A549 (cell line): ENCODE measurements around the gene AGTRAP. TPM values are rescaled to one million over a fixed set of nuclear protein-coding genes. Genes with fewer than 3 reads are reported as not detected.

Source experiments
- ATAC-seq, 2 experiments: fragments of 200-7000 bp in 1 of 2; fragments of >200 bp in 1 of 2; cut with Nextera tagmentation in 1 of 2; cut with Tn5 transposase in 1 of 2; 3 replicates each; pipeline versions ENCODE4 v1.8.0 to v1.9.1; 2018 to 2020; ENCODE audit warnings: mild to moderate bottlenecking in 1 of 2, moderate library complexity in 1 of 2
- CTCF ChIA-PET: fragments of 300-600 bp; sonication (Branson Sonifier 250); formaldehyde crosslinking; extraction: SDS; loops from one replicate; lab custom pipeline; 2021; ENCODE audit warnings: antibody characterized with exemption, inconsistent platforms; lab: Yijun Ruan, JAX
- POLR2A ChIA-PET: fragments of 350-600 bp; formaldehyde crosslinking; extraction: SDS; loops from one replicate; lab custom pipeline; 2021; ENCODE audit warnings: antibody characterized with exemption, inconsistent platforms; lab: Yijun Ruan, JAX
- DNase-seq, 2 experiments: peaks; one replicate each; pipeline versions ENCODE4 v3.0.0 to v3.0.0-alpha.2; 2011 to 2016; ENCODE audit warnings: low read depth in 1 of 2, low spot score in 1 of 2
- FAIRE-seq: peaks from 2 replicates; lab custom pipeline; 2011; peaks lifted over from hg19 to GRCh38; lab: Jason Lieb, UNC
- H3K27ac ChIP-seq, 2 experiments: fragments of >200 bp; sonication (Bioruptor Twin); formaldehyde crosslinking; 3 replicates each; pipeline ENCODE4 v1.5.1; 2016 to 2017
- H3K4me1 ChIP-seq: fragments of >200 bp; sonication (Bioruptor Twin); formaldehyde crosslinking; 3 replicates; pipeline ENCODE4 v1.6.1; 2016
- H3K4me2 ChIP-seq: fragments of >200 bp; sonication (Bioruptor Twin); formaldehyde crosslinking; 3 replicates; pipeline ENCODE4 v1.6.1; 2016
- H3K4me3 ChIP-seq: fragments of >200 bp; sonication (Bioruptor Twin); formaldehyde crosslinking; 3 replicates; pipeline ENCODE4 v1.5.1; 2016
- H3K9me3 ChIP-seq: fragments of >200 bp; sonication (Bioruptor Twin); formaldehyde crosslinking; 3 replicates; pipeline ENCODE4 v1.6.1; 2016
- CEBPB ChIP-seq, 2 experiments: fragments of >200 bp in 1 of 2; sonication (Bioruptor Twin) in 1 of 2; formaldehyde crosslinking in 1 of 2; IDR thresholded peaks; 2 replicates each; pipeline ENCODE4 v1.6.1; 2012 to 2016
- CHD2 ChIP-seq: fragments of 150-350 bp; IDR thresholded peaks from 2 replicates; pipeline ENCODE4 v1.6.1; 2014; ENCODE audit warnings: low read length; ENCODE audit not compliant: partially characterized antibody
- EP300 ChIP-seq, 2 experiments: fragments of >200 bp; sonication (Bioruptor Twin); formaldehyde crosslinking; IDR thresholded peaks; 2 replicates in 1 of 2; 3 replicates in 1 of 2; pipeline ENCODE4 v1.6.1; 2016 to 2017
- ESRRA ChIP-seq: fragments of 150-350 bp; IDR thresholded peaks from 2 replicates; pipeline ENCODE4 v1.6.1; 2014; ENCODE audit warnings: mild to moderate bottlenecking, low read length, borderline replicate concordance
- FOSB ChIP-seq: fragments of 250-450 bp; sonication (Bioruptor Pico); IDR thresholded peaks from 2 replicates; pipeline ENCODE4 v1.5.0; 2020; ENCODE audit warnings: mild to moderate bottlenecking, moderate library complexity
- HDAC2 ChIP-seq: fragments of 200-600 bp; sonication (generic); IDR thresholded peaks from 2 replicates; pipeline ENCODE4 v1.6.1; 2016
- HOXA7 ChIP-seq: fragments of 250-450 bp; sonication (Bioruptor Pico); IDR thresholded peaks from 2 replicates; pipeline ENCODE4 v1.5.0; 2020; ENCODE audit warnings: mild to moderate bottlenecking, moderate library complexity
- JUNB ChIP-seq: fragments of >200 bp; sonication (Bioruptor Twin); formaldehyde crosslinking; IDR thresholded peaks from 2 replicates; pipeline ENCODE4 v1.6.1; 2016
- KDM5A ChIP-seq: fragments of 200-600 bp; sonication (generic); IDR thresholded peaks from 2 replicates; pipeline ENCODE4 v1.6.1; 2016; ENCODE audit warnings: antibody characterized with exemption, mild to moderate bottlenecking
- MAZ ChIP-seq: fragments of 150-350 bp; IDR thresholded peaks from 2 replicates; pipeline ENCODE4 v1.6.1; 2014; ENCODE audit warnings: antibody characterized with exemption, low read depth, low read length, borderline replicate concordance
- NPAS2 ChIP-seq: fragments of 250-450 bp; sonication (Bioruptor Pico); IDR thresholded peaks from 2 replicates; pipeline ENCODE4 v1.8.0; 2022; ENCODE audit warnings: mild to moderate bottlenecking, moderate library complexity, borderline replicate concordance
- NR3C1 ChIP-seq: fragments of >200 bp; sonication (Bioruptor Twin); formaldehyde crosslinking; IDR thresholded peaks from 3 replicates; pipeline ENCODE4 v1.6.1; 2017
- PHF8 ChIP-seq: fragments of 200-600 bp; sonication (generic); IDR thresholded peaks from 2 replicates; pipeline ENCODE4 v1.6.1; 2016; ENCODE audit warnings: low read depth, mild to moderate bottlenecking, antibody characterized with exemption, moderate library complexity, borderline replicate concordance
- POLR2AphosphoS2 ChIP-seq: conservative IDR thresholded peaks from 2 replicates; pipeline ENCODE4 v1.6.1; 2012; ENCODE audit warnings: low read length, improper control_type of control experiment, inconsistent platforms
- RCOR1 ChIP-seq: fragments of 150-350 bp; IDR thresholded peaks from 2 replicates; pipeline ENCODE4 v1.6.1; 2014; ENCODE audit warnings: antibody characterized with exemption, low read length, low read depth
- RFX5 ChIP-seq: fragments of 450-650 bp; IDR thresholded peaks from 2 replicates; pipeline ENCODE4 v1.7.1; 2014; ENCODE audit warnings: antibody characterized with exemption, mild to moderate bottlenecking, moderate library complexity
- RNF2 ChIP-seq: fragments of 200-600 bp; sonication (generic); IDR thresholded peaks from 2 replicates; pipeline ENCODE4 v1.6.1; 2016; ENCODE audit warnings: low read depth, mild to moderate bottlenecking, antibody characterized with exemption, moderate library complexity, borderline replicate concordance
- TFCP2L1 ChIP-seq: fragments of 250-450 bp; sonication (Bioruptor Pico); IDR thresholded peaks from 2 replicates; pipeline ENCODE4 v1.5.0; 2021; ENCODE audit warnings: mild to moderate bottlenecking
- ZC3H11A ChIP-seq: fragments of 450-650 bp; IDR thresholded peaks from 2 replicates; pipeline ENCODE4 v1.6.1; 2014; ENCODE audit warnings: antibody characterized with exemption, mild to moderate bottlenecking
- WGBS: methylation state at CpG from one replicate; pipeline ENCODE4 v1.1.6; 2017; ENCODE audit errors: missing lambda C conversion rate; 5-methylcytosine and 5-hydroxymethylcytosine counted together
- polyA plus RNA-seq, 4 experiments: library from polyadenylated mRNA; depleted of rRNA in 3 of 4; stranded (reverse); fragments of >200 nt; fragmentation: RNase III in 1 of 4; extraction: RNeasy Plus Mini Kit Qiagen cat#74134 plus additional on column Dnase treatment in 1 of 4; gene quantifications; 2 replicates in 3 of 4; 3 replicates in 1 of 4; pipeline ENCODE4 v1.2.3, GENCODE V29; 2011 to 2017
- TF ChIP-seq, protein P1 (sequence below): fragments of >200 bp; sonication (Bioruptor Twin); formaldehyde crosslinking; IDR thresholded peaks from 3 replicates; pipeline ENCODE4 v1.5.1; 2016
- TF ChIP-seq, protein P2 (sequence below): fragments of 250-450 bp; sonication (Bioruptor Pico); IDR thresholded peaks from 2 replicates; pipeline ENCODE4 v1.5.0; 2020; ENCODE audit warnings: low read depth, mild to moderate bottlenecking, moderate library complexity
- TF ChIP-seq, protein P3 (sequence below): fragments of >200 bp; sonication (Bioruptor Twin); formaldehyde crosslinking; IDR thresholded peaks from 3 replicates; pipeline ENCODE4 v1.6.1; 2016

Gene AGTRAP
- polyA plus RNA-seq, 2 of the 4 experiments (the other 2 are of a cell fraction): 26.9 to 57.5 TPM

DNA sequence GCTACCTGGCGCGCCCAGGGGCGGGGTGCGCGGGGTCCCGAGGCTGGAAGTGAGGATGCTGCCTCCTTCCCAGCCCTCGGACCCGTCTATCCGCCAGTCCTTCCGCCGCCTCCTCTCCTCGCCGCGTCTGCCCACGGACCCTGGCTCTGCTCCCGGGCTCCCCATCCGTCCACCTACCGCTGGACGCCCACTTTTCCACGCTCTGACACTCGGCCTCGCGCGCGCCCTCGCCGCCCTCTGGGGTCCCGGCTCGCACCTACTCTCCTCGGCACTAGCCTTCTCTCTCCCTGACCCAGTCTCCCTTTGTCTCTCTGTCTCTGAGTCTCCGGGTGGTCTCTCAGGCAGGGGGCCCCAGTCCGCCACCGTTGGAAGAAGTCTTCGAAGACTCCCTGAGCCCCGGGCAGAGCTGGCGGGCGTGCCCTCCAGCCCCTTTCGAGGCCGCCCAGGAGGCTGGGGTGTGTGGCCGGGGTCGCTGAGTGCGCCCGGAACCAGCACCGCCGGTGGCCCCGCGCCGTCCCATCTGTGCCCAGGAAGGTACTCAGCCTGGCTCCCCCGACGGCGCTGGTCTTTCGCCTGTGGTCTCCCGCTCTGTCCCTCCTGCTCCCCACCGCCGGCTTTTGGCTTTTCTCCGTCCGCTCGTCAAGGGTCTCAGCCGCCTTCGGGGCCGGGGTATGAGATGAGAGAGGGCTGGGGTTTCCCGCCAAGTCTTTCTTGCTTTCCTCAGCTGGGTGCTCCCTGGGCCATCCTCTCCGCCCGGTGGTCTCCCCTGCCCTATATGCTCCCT lies 43.8 kb upstream of the AGTRAP start:
- Histone ChIP-seq H3K9me3 (no peaks in the 10 kb centered on the region), H3K4me1 (no peaks in the 10 kb centered on the region), H3K4me3 (peak overlapping the region; percentile 33; the same call in 2 of the 3 replicates), H3K27ac (no peak overlapping the region), H3K4me2 (peak overlapping the region; percentile 76)
- 30% methylated on average over 38 of the region's 64 CpGs for WGBS
- ChIA-PET CTCF (interaction anchor here (2.2 kb wide), 1 partner anchor 26 kb away, joined by 14 read pairs; no protein-coding TSS in a partner anchor), POLR2A (no interaction called here)
- ATAC-seq: no peak; a peak in 1 of 6 replicates
- DNase-seq: no peak
- FAIRE-seq: no peak
- TF ChIP-seq, protein P1, sequence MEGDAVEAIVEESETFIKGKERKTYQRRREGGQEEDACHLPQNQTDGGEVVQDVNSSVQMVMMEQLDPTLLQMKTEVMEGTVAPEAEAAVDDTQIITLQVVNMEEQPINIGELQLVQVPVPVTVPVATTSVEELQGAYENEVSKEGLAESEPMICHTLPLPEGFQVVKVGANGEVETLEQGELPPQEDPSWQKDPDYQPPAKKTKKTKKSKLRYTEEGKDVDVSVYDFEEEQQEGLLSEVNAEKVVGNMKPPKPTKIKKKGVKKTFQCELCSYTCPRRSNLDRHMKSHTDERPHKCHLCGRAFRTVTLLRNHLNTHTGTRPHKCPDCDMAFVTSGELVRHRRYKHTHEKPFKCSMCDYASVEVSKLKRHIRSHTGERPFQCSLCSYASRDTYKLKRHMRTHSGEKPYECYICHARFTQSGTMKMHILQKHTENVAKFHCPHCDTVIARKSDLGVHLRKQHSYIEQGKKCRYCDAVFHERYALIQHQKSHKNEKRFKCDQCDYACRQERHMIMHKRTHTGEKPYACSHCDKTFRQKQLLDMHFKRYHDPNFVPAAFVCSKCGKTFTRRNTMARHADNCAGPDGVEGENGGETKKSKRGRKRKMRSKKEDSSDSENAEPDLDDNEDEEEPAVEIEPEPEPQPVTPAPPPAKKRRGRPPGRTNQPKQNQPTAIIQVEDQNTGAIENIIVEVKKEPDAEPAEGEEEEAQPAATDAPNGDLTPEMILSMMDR: no peak
- TF ChIP-seq HOXA7 (CRISPR knock-in tag): no peak
- TF ChIP-seq KDM5A: no peak
- TF ChIP-seq CHD2: no peak

DNA sequence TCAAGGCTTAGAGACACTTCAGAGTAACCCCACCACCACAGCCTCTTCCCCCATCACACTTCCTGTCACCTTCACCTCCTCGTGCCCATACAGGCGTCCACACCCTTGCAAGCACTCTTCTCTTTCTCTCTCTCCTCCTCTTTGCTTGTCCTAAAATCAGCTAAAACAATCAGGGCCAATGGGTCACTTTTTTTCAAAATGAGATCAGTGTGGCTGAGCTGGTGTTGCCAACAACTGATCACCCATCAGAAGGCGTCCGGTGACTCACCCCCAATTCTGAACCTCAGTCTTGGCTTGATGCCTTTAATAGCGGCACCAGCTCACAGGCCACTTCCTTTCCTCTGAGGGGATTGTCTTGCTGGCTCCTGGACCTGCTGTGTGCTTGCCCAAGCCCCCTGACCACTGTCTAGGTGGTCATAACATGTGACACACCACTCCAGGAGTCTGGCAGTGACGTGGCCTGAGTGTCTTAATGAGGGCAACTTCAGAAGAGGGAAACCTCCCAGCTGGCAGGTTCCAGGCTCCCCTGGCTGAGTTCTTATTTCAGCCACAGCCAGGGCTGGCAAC lies 42.8 kb upstream of the AGTRAP start:
- Histone ChIP-seq H3K9me3 (no peaks in the 10 kb centered on the region), H3K4me2 (no peak overlapping the region), H3K4me3 (no peak overlapping the region), H3K4me1 (no peaks in the 10 kb centered on the region), H3K27ac (no peak overlapping the region)
- DNase-seq: peak in 1 of 2 experiments; percentile 28
- CTCF ChIA-PET: interaction anchor here (0.6 to 3.7 kb wide), 3 partner anchors 17 to 44 kb away, joined by 3 to 14 read pairs (median 3); no protein-coding TSS in a partner anchor
- ATAC-seq: peak; percentile 43 to 50; a peak in 3 of 6 replicates
- no peak for FAIRE-seq
- 3% methylated on average over 5 of the region's 6 CpGs for WGBS
- TF ChIP-seq ZC3H11A (no peak), NPAS2 (no peak), FOSB (CRISPR knock-in tag) (no peak), NR3C1 (no peak), MAZ (no peak), HDAC2 (no peak), JUNB (no peak), RNF2 (no peak), EP300 (IDR thresholded peaks at IDR 0.05) (no peak), PHF8 (no peak), CEBPB (IDR thresholded peaks at IDR 0.05) (no peak)
- TF ChIP-seq, protein P2, sequence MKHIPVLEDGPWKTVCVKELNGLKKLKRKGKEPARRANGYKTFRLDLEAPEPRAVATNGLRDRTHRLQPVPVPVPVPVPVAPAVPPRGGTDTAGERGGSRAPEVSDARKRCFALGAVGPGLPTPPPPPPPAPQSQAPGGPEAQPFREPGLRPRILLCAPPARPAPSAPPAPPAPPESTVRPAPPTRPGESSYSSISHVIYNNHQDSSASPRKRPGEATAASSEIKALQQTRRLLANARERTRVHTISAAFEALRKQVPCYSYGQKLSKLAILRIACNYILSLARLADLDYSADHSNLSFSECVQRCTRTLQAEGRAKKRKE (CRISPR knock-in tag): no peak
- TF ChIP-seq, protein P3, sequence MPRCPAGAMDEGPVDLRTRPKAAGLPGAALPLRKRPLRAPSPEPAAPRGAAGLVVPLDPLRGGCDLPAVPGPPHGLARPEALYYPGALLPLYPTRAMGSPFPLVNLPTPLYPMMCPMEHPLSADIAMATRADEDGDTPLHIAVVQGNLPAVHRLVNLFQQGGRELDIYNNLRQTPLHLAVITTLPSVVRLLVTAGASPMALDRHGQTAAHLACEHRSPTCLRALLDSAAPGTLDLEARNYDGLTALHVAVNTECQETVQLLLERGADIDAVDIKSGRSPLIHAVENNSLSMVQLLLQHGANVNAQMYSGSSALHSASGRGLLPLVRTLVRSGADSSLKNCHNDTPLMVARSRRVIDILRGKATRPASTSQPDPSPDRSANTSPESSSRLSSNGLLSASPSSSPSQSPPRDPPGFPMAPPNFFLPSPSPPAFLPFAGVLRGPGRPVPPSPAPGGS: no peak
- POLR2A ChIA-PET: no interaction called here

DNA sequence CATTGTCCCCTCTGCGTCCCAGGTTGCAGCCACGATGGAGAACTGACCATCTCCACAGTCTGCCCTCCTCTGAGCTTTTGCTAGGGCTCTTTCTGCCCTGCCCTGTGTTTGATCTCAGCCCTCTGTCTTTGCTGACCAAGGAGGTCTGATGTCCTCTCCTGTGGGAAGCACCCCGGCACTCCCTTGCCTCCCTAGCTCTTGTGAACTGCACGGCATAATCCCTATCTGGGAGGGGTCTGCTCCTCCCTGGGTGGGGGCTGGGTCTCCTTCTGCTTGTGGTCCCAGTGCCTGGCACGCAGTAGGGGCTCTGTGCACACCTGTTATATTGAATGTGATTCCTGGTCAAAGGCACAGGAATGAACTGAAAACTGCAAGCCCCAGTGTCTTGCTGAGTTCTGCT lies 42.0 kb upstream of the AGTRAP start:
- no peak overlapping the region for H3K4me3 ChIP-seq
- ChIA-PET POLR2A (no interaction called here), CTCF (interaction anchor here (0.8 to 3.7 kb wide), 3 partner anchors 26 to 45 kb away, joined by 3 to 14 read pairs (median 3); no protein-coding TSS in a partner anchor)

More for the DNA sequence above, 42.0 kb upstream of the AGTRAP start:
- ATAC-seq (peak in 1 of 2 experiments; percentile 14; a peak in 1 of 6 replicates), FAIRE-seq (no peak), DNase-seq (no peak)
- Histone ChIP-seq H3K4me2 (no peak overlapping the region), H3K9me3 (no peaks in the 10 kb centered on the region), H3K4me1 (no peaks in the 10 kb centered on the region), H3K27ac (no peak overlapping the region)
- TF ChIP-seq POLR2AphosphoS2 (no peak), TFCP2L1 (CRISPR knock-in tag) (no peak), RFX5 (no peak), FOSB (CRISPR knock-in tag) (no peak), RCOR1 (no peak), ESRRA (no peak)
- TF ChIP-seq, protein P3: no peak
- 29% methylated on average over 5 of the region's 5 CpGs for WGBS
